Stimulated activated CD4-positive, alpha-beta T cell treated with anti-CD3 and anti-CD28 coated beads, Interleukin-4, amount 100 ng/mL, for 24 hours (primary cell): ENCODE measurements around the gene CADM2.
"Not testable (repeated sequence)": the region's sequence is repeated elsewhere in the genome, so short reads cannot be mapped to it uniquely, and the experiment has no call there.

ENCODE experiments used
- DNase-seq: peaks from one replicate; pipeline ENCODE4 v3.0.0-alpha.2; 2020

The CADM2 gene

GRCh38 chr3:85846940-85847339 is 888.2 kb downstream of the CADM2 start:
- no peak for DNase-seq

- no peak for DNase-seq
Measured at GRCh38 chr3:85851071-85851470, 892.3 kb downstream of the CADM2 start.

GRCh38 chr3:85853805-85854204 is 895.0 kb downstream of the CADM2 start:
- no peak for DNase-seq

- DNase-seq, result no peak
Measured at GRCh38 chr3:85862893-85863455, 904.2 kb downstream of the CADM2 start.

GRCh38 chr3:85864896-85865295 is 906.1 kb downstream of the CADM2 start:
- DNase-seq, result no peak

GRCh38 chr3:85867072-85867471 is 908.3 kb downstream of the CADM2 start:
- DNase-seq, result no peak

GRCh38 chr3:85875589-85875988 is 916.8 kb downstream of the CADM2 start:
- DNase-seq, result no peak

- DNase-seq, result no peak
Measured at GRCh38 chr3:85877631-85878030, 918.8 kb downstream of the CADM2 start.

GRCh38 chr3:85881833-85882393 is 923.1 kb downstream of the CADM2 start:
- no peak for DNase-seq

GRCh38 chr3:85890043-85890555 is 931.3 kb downstream of the CADM2 start:
- no peak for DNase-seq

- DNase-seq, result no peak
Measured at GRCh38 chr3:85903434-85903833, 944.6 kb downstream of the CADM2 start.

- DNase-seq, result no peak
Measured at GRCh38 chr3:85912980-85913379, 954.2 kb downstream of the CADM2 start.

GRCh38 chr3:85922374-85922773 is 963.6 kb downstream of the CADM2 start:
- no peak for DNase-seq

- no peak for DNase-seq
Measured at GRCh38 chr3:85930718-85931117, 971.9 kb downstream of the CADM2 start.

- no peak for DNase-seq
Measured at GRCh38 chr3:85933326-85933725, 974.5 kb downstream of the CADM2 start.

GRCh38 chr3:85935171-85935570 is 976.4 kb downstream of the CADM2 start:
- DNase-seq, result no peak

GRCh38 chr3:85939074-85939482 is 980.3 kb downstream of the CADM2 start:
- DNase-seq, result no peak

- DNase-seq, result no peak
Measured at GRCh38 chr3:85950435-85950834, 991.6 kb downstream of the CADM2 start.

GRCh38 chr3:85960793-85961192 is 1002.0 kb downstream of the CADM2 start:
- no peak for DNase-seq

GRCh38 chr3:85977615-85978338 is 1019.0 kb downstream of the CADM2 start:
- no peak for DNase-seq

GRCh38 chr3:85979034-85979433 is 1020.2 kb downstream of the CADM2 start:
- DNase-seq, result no peak

GRCh38 chr3:85989581-85989980 is 1030.8 kb downstream of the CADM2 start:
- not testable (repeated sequence) for DNase-seq

GRCh38 chr3:86029590-86029989 is 1070.8 kb downstream of the CADM2 start:
- no peak for DNase-seq

GRCh38 chr3:86037916-86038315 is 1079.1 kb downstream of the CADM2 start:
- no peak for DNase-seq
